Karpas-422 (cell line): ENCODE data around the gene ENHO. TPM values are rescaled to one million over a fixed set of nuclear protein-coding genes. Genes with fewer than 3 reads are reported as not detected.
"Not testable (repeated sequence)": the region's sequence is repeated elsewhere in the genome, so short reads cannot be mapped to it uniquely, and the experiment has no call there.

Experiments
- DNase-seq: peaks from one replicate; pipeline ENCODE4 v3.0.0-alpha.2; 2015
- H2AFZ ChIP-seq: fragments of 200-600 bp; sonication (generic); 2 replicates; pipeline ENCODE4 v1.6.1; 2014; ENCODE audit warnings: antibody characterized with exemption, low read length, mixed read lengths
- H3K27ac ChIP-seq: fragments of 200-600 bp; sonication (generic); 2 replicates; pipeline ENCODE4 v1.5.1; 2014; ENCODE audit warnings: mild to moderate bottlenecking, low read length, moderate library complexity
- H3K27me3 ChIP-seq: fragments of 200-600 bp; sonication (generic); 2 replicates; pipeline ENCODE4 v1.6.1; 2014; ENCODE audit warnings: low read length, mixed read lengths
- H3K36me3 ChIP-seq: fragments of 200-600 bp; sonication (generic); 2 replicates; pipeline ENCODE4 v1.6.1; 2014; ENCODE audit warnings: low read length, mixed read lengths; ENCODE audit not compliant: insufficient read depth
- H3K4me1 ChIP-seq: fragments of 200-600 bp; sonication (generic); 2 replicates; pipeline ENCODE4 v1.6.1; 2014; ENCODE audit warnings: mild to moderate bottlenecking, low read length, mixed read lengths
- H3K4me2 ChIP-seq: fragments of 200-600 bp; sonication (generic); 2 replicates; pipeline ENCODE4 v1.6.1; 2014; ENCODE audit warnings: low read length, low read depth, mild to moderate bottlenecking; ENCODE audit not compliant: poor library complexity, severe bottlenecking
- H3K4me3 ChIP-seq: fragments of 200-600 bp; sonication (generic); 2 replicates; pipeline ENCODE4 v1.5.1; 2014; ENCODE audit warnings: mild to moderate bottlenecking, antibody characterized with exemption, low read length, mixed read lengths
- H3K79me2 ChIP-seq: fragments of 200-600 bp; sonication (generic); 2 replicates; pipeline ENCODE4 v1.6.1; 2014; ENCODE audit warnings: mild to moderate bottlenecking, low read length, mixed read lengths
- H3K9ac ChIP-seq: fragments of 200-600 bp; sonication (generic); 2 replicates; pipeline ENCODE4 v1.6.0; 2014; ENCODE audit warnings: low read length
- H3K9me2 ChIP-seq: fragments of 200-600 bp; sonication (generic), shearing (Covaris generic); replicated peaks from 2 replicates; pipeline ENCODE4 v1.6.0; 2014; ENCODE audit warnings: mild to moderate bottlenecking, low read length, moderate library complexity; ENCODE audit not compliant: insufficient read depth
- H3K9me3 ChIP-seq: fragments of 300-700, 200-600 bp; sonication (generic); 2 replicates; pipeline ENCODE4 v1.6.1; 2014; ENCODE audit warnings: low read length, mixed read lengths
- H4K20me1 ChIP-seq: fragments of 200-600 bp; sonication (generic); 2 replicates; pipeline ENCODE4 v1.6.1; 2014; ENCODE audit warnings: mild to moderate bottlenecking, antibody characterized with exemption, low read length, low read depth; ENCODE audit not compliant: insufficient read depth
- total RNA-seq: library from RNA; depleted of rRNA; stranded (reverse); fragments of >200 nt; shearing (Covaris generic); gene quantifications from 2 replicates; pipeline ENCODE4 v1.2.3, GENCODE V29; 2014; ENCODE audit warnings: low replicate concordance

The ENHO gene
- total RNA-seq, 1 experiment from 2014 or later, result 16.0 TPM

- H2AFZ ChIP-seq, H3K9me3 ChIP-seq, H3K4me2 ChIP-seq, H3K79me2 ChIP-seq, H3K9ac ChIP-seq, H3K36me3 ChIP-seq, H3K4me1 ChIP-seq, H3K27ac ChIP-seq, H3K4me3 ChIP-seq, DNase-seq, H3K9me2 ChIP-seq, H3K27me3 ChIP-seq, H4K20me1 ChIP-seq: not testable (repeated sequence)
Observed at GRCh38 chr9:34532041-34532440, 9.3 kb upstream of the ENHO start.

- DNase-seq, result no peak
- Histone ChIP-seq H3K4me2 (no peak overlapping the region), H3K27me3 (no peaks in the 10 kb centered on the region), H3K9me2 (no peaks in the 10 kb centered on the region), H2AFZ (no peak overlapping the region), H3K79me2 (no peaks in the 10 kb centered on the region), H3K36me3 (no peaks in the 10 kb centered on the region), H3K9ac (no peak overlapping the region), H3K9me3 (no peaks in the 10 kb centered on the region), H4K20me1 (no peaks in the 10 kb centered on the region), H3K27ac (no peak overlapping the region), H3K4me3 (no peak overlapping the region), H3K4me1 (peaks cover 23% of the 10 kb centered on the region)
Observed at GRCh38 chr9:34526026-34526425, 3.2 kb upstream of the ENHO start.

GRCh38 chr9:34524349-34524748, 1.6 kb upstream of the ENHO start:
- no peaks in the 10 kb centered on the region for H3K79me2 ChIP-seq
- no peak overlapping the region for H3K27ac ChIP-seq
- H3K9me3 ChIP-seq, result no peaks in the 10 kb centered on the region
- no peak overlapping the region for H3K9ac ChIP-seq
- peaks cover 40% of the 10 kb centered on the region for H3K4me1 ChIP-seq
- DNase-seq, result no peak
- H3K9me2 ChIP-seq, result no peaks in the 10 kb centered on the region
- no peak overlapping the region for H3K4me2 ChIP-seq
- H3K4me3 ChIP-seq, result no peak overlapping the region
- H4K20me1 ChIP-seq, result no peaks in the 10 kb centered on the region; the same call in 1 of the 2 replicates
- no peak overlapping the region for H2AFZ ChIP-seq
- no peaks in the 10 kb centered on the region for H3K36me3 ChIP-seq
- H3K27me3 ChIP-seq, result no peaks in the 10 kb centered on the region

- H4K20me1 ChIP-seq, result no peaks in the 10 kb centered on the region; the same call in 1 of the 2 replicates
- H3K4me2 ChIP-seq, result peak overlapping the region; percentile 76
- H3K79me2 ChIP-seq, result no peaks in the 10 kb centered on the region
- peak overlapping the region; percentile 56; the same call in 1 of the 2 replicates for H3K27ac ChIP-seq
- peak overlapping the region; percentile 70 for H3K4me3 ChIP-seq
- no peaks in the 10 kb centered on the region for H3K9me3 ChIP-seq
- H3K36me3 ChIP-seq, result no peaks in the 10 kb centered on the region
- no peaks in the 10 kb centered on the region for H3K27me3 ChIP-seq
- DNase-seq, result peak; percentile 55
- peak overlapping the region; percentile 73 for H3K9ac ChIP-seq
- no peaks in the 10 kb centered on the region for H3K9me2 ChIP-seq
- H2AFZ ChIP-seq, result no peak overlapping the region
- peaks cover 61% of the 10 kb centered on the region for H3K4me1 ChIP-seq
Observed at GRCh38 chr9:34522091-34522887, 501 bp downstream of the ENHO start.

- H3K9me2 ChIP-seq, result no peaks in the 10 kb centered on the region
- no peaks in the 10 kb centered on the region for H3K79me2 ChIP-seq
- H4K20me1 ChIP-seq, result no peaks in the 10 kb centered on the region; the same call in 1 of the 2 replicates
- H2AFZ ChIP-seq, result no peak overlapping the region
- peak overlapping the region; percentile 70 for H3K4me3 ChIP-seq
- no peaks in the 10 kb centered on the region for H3K27me3 ChIP-seq
- H3K4me1 ChIP-seq, result peaks cover 65% of the 10 kb centered on the region
- peak overlapping the region; percentile 90; the same call in 1 of the 2 replicates for H3K27ac ChIP-seq
- peak overlapping the region; percentile 76 for H3K4me2 ChIP-seq
- DNase-seq, result no peak
- H3K9me3 ChIP-seq, result no peaks in the 10 kb centered on the region
- H3K36me3 ChIP-seq, result no peaks in the 10 kb centered on the region
- peak overlapping the region; percentile 73 for H3K9ac ChIP-seq
Observed at GRCh38 chr9:34521406-34522045, 1.3 kb downstream of the ENHO start.

GRCh38 chr9:34520505-34521385, 2.0 kb downstream of the ENHO start:
- H3K9me2 ChIP-seq, result no peaks in the 10 kb centered on the region
- DNase-seq, result no peak
- H3K27me3 ChIP-seq, result no peaks in the 10 kb centered on the region
- H3K9me3 ChIP-seq, result no peaks in the 10 kb centered on the region
- H3K27ac ChIP-seq, result peak overlapping the region; percentile 90; the same call in 1 of the 2 replicates
- H3K4me3 ChIP-seq, result peak overlapping the region; percentile 70; the same call in 1 of the 2 replicates
- peaks cover 73% of the 10 kb centered on the region for H3K4me1 ChIP-seq
- no peaks in the 10 kb centered on the region for H3K79me2 ChIP-seq
- no peaks in the 10 kb centered on the region for H3K36me3 ChIP-seq
- no peaks in the 10 kb centered on the region; the same call in 1 of the 2 replicates for H4K20me1 ChIP-seq
- peak overlapping the region; percentile 73 for H3K9ac ChIP-seq
- H2AFZ ChIP-seq, result no peak overlapping the region
- H3K4me2 ChIP-seq, result peak overlapping the region; percentile 76

GRCh38 chr9:34520096-34520495, 2.7 kb downstream of the ENHO start:
- DNase-seq, result no peak
- no peaks in the 10 kb centered on the region for H3K27me3 ChIP-seq
- no peaks in the 10 kb centered on the region for H3K79me2 ChIP-seq
- H3K4me2 ChIP-seq, result peak overlapping the region; percentile 66
- peaks cover 80% of the 10 kb centered on the region for H3K4me1 ChIP-seq
- H3K27ac ChIP-seq, result peak overlapping the region; percentile 90; the same call in 1 of the 2 replicates
- H3K9ac ChIP-seq, result peak overlapping the region; percentile 46
- H4K20me1 ChIP-seq, result no peaks in the 10 kb centered on the region; the same call in 1 of the 2 replicates
- no peak overlapping the region for H2AFZ ChIP-seq
- H3K9me3 ChIP-seq, result no peaks in the 10 kb centered on the region
- H3K4me3 ChIP-seq, result peak overlapping the region; percentile 42; the same call in 1 of the 2 replicates
- no peaks in the 10 kb centered on the region for H3K36me3 ChIP-seq
- H3K9me2 ChIP-seq, result no peaks in the 10 kb centered on the region
